B cell (primary cell): Measurements from ENCODE around the gene NODAL. TPM values are rescaled to one million over a fixed set of nuclear protein-coding genes. Genes with fewer than 3 reads are reported as not detected.

ENCODE experiments used
- ATAC-seq: fragments of 200-7000 bp; cut with Tn5 transposase; one replicate; pipeline ENCODE4 v1.10.0; 2021; ENCODE audit warnings: low read depth, mild to moderate bottlenecking, moderate number of reproducible peaks, moderate library complexity
- CTCF ChIA-PET: fragments of 350-600 bp; sonication (Branson Sonifier 250); formaldehyde crosslinking; loops from one replicate; lab custom pipeline; 2021; ENCODE audit warnings: antibody characterized with exemption, inconsistent platforms; lab: Charles Lee
- POLR2A ChIA-PET: fragments of 350-600 bp; sonication (Branson Sonifier 250); formaldehyde crosslinking; loops from one replicate; lab custom pipeline; 2021; ENCODE audit warnings: antibody characterized with exemption; lab: Charles Lee
- DNase-seq: peaks from one replicate; pipeline ENCODE4 v3.0.0; 2013
- H2AFZ ChIP-seq: 2 replicates; pipeline ENCODE4 v1.6.1; 2012; ENCODE audit warnings: mild to moderate bottlenecking, low read depth, low read length; ENCODE audit not compliant: insufficient read depth, poor library complexity, severe bottlenecking
- H3K27ac ChIP-seq, 2 donors: 1 replicate in 1 of 2; 2 replicates in 1 of 2; pipeline ENCODE4 v1.5.1; 2012 to 2013; ENCODE audit warnings: low read length in 2 of 2, mild to moderate bottlenecking in 2 of 2, moderate library complexity in 1 of 2
- H3K27me3 ChIP-seq, 4 experiments: fragments of 200-600 bp in 1 of 4; sonication (generic) in 1 of 4; replicated peaks in 1 of 4; 1 replicate in 2 of 4; 2 replicates in 2 of 4; pipeline versions ENCODE4 v1.6.1 to v1.7.0; 2013 to 2016; ENCODE audit warnings: low read length in 3 of 4, mild to moderate bottlenecking in 2 of 4, mixed read lengths in 1 of 4, moderate library complexity in 1 of 4; ENCODE audit not compliant: insufficient read depth in 4 of 4, control insufficient read depth in 3 of 4; ENCODE audit errors: control extremely low read depth in 1 of 4
- H3K36me3 ChIP-seq, 2 experiments: replicated peaks in 1 of 2; 1 replicate in 1 of 2; 2 replicates in 1 of 2; pipeline versions ENCODE4 v1.6.1 to v1.7.1; 2013; ENCODE audit warnings: low read length in 1 of 2; ENCODE audit not compliant: insufficient read depth in 2 of 2, control insufficient read depth in 1 of 2; ENCODE audit errors: control extremely low read depth in 1 of 2, extremely low read depth in 1 of 2
- H3K4me1 ChIP-seq, 2 donors: fragments of 200-600 bp in 1 of 2; sonication (generic) in 1 of 2; 1 replicate in 1 of 2; 2 replicates in 1 of 2; pipeline versions ENCODE4 v1.5.1 to v1.6.1; 2013 to 2017; ENCODE audit warnings: low read length in 2 of 2; ENCODE audit not compliant: control insufficient read depth in 2 of 2, insufficient read depth in 2 of 2
- H3K4me2 ChIP-seq: replicated peaks from 2 replicates; pipeline ENCODE3; 2012; ENCODE audit warnings: mild to moderate bottlenecking, low read depth, low read length; ENCODE audit not compliant: poor library complexity, severe bottlenecking
- H3K4me3 ChIP-seq, 5 experiments: fragments of 200-600 bp in 1 of 5; sonication (generic) in 1 of 5; 1 replicate in 3 of 5; 2 replicates in 2 of 5; pipeline versions ENCODE4 v1.5.1 to v1.7.0; 2011 to 2016; ENCODE audit warnings: low read length in 4 of 5, mild to moderate bottlenecking in 4 of 5, low read depth in 2 of 5, control low read depth in 1 of 5, moderate library complexity in 1 of 5; ENCODE audit not compliant: insufficient read depth in 1 of 5; ENCODE audit errors: control extremely low read depth in 1 of 5, extremely low read depth in 1 of 5
- H3K79me2 ChIP-seq: fragments of 200-600 bp; sonication (generic); one replicate; pipeline ENCODE4 v1.6.0; 2016; ENCODE audit warnings: low read length; ENCODE audit not compliant: control insufficient read depth, insufficient read depth
- H3K9ac ChIP-seq: fragments of 200-600 bp; sonication (generic); 2 replicates; pipeline ENCODE4 v1.6.1; 2017; ENCODE audit warnings: mild to moderate bottlenecking, low read length, moderate library complexity
- H3K9me3 ChIP-seq, 3 donors: one replicate each; pipeline versions ENCODE4 v1.6.1 to v1.7.1; 2013; ENCODE audit warnings: low read length in 2 of 3; ENCODE audit not compliant: control insufficient read depth in 2 of 3, insufficient read depth in 1 of 3; ENCODE audit errors: control extremely low read depth in 1 of 3
- H4K20me1 ChIP-seq: 2 replicates; pipeline ENCODE4 v1.6.0; 2012; ENCODE audit warnings: mild to moderate bottlenecking, low read length; ENCODE audit not compliant: insufficient read depth, control insufficient read depth, poor library complexity, severe bottlenecking
- H3K27ac Mint-ChIP-seq: one replicate; pipeline ENCODE4 v1.8.0; 2021; ENCODE audit warnings: mixed read lengths
- H3K27me3 Mint-ChIP-seq: one replicate; pipeline ENCODE4 v1.8.0; 2021; ENCODE audit warnings: mixed read lengths
- H3K4me1 Mint-ChIP-seq: one replicate; pipeline ENCODE4 v1.8.0; 2021; ENCODE audit warnings: mixed read lengths
- H3K4me3 Mint-ChIP-seq: one replicate; pipeline ENCODE4 v1.8.0; 2021; ENCODE audit warnings: mixed read lengths
- H3K9me3 Mint-ChIP-seq: one replicate; pipeline ENCODE4 v1.8.0; 2022; ENCODE audit warnings: mixed read lengths; ENCODE audit not compliant: insufficient read depth
- EZH2 ChIP-seq: IDR thresholded peaks from 2 replicates; pipeline ENCODE4 v1.6.1; 2012; ENCODE audit warnings: borderline replicate concordance, low read depth, mild to moderate bottlenecking, moderate library complexity, low read length; ENCODE audit not compliant: insufficient read depth, poor library complexity, severe bottlenecking
- WGBS: methylation state at CpG from one replicate; pipeline ENCODE4 v1.1.5; 2013; ENCODE audit warnings: missing lambda C conversion rate; ENCODE audit not compliant: insufficient coverage; 5-methylcytosine and 5-hydroxymethylcytosine counted together
- intact Hi-C: fragments of 100-400 bp; cut with micrococcal nuclease; formaldehyde crosslinking; loops from one replicate; pipeline ENCODE4 v1.10.0; 2022
- polyA plus RNA-seq: library from polyadenylated mRNA; depleted of rRNA; stranded (reverse); fragments of >200 nt; gene quantifications from 2 replicates; pipeline ENCODE4 v1.2.3, GENCODE V29; 2012
- total RNA-seq, 2 donors: library from RNA; stranded (reverse); fragments of 120-200 nt in 1 of 2; gene quantifications; 1 replicate in 1 of 2; 2 replicates in 1 of 2; pipeline versions ENCODE4 v1.2.3 to v1.2.4, GENCODE V29; 2013 to 2022
- TF ChIP-seq, protein P1 (sequence below): fragments of 200-600 bp; IDR thresholded peaks from one replicate; pipeline ENCODE4 v1.8.0; 2022; ENCODE audit warnings: antibody characterized with exemption, mild to moderate bottlenecking

The NODAL gene
- total and polyA plus RNA-seq, 2 donors (not counting 1 experiment from before 2014, with no cell fraction given): 0.06 TPM; not detected in 1

DNA sequence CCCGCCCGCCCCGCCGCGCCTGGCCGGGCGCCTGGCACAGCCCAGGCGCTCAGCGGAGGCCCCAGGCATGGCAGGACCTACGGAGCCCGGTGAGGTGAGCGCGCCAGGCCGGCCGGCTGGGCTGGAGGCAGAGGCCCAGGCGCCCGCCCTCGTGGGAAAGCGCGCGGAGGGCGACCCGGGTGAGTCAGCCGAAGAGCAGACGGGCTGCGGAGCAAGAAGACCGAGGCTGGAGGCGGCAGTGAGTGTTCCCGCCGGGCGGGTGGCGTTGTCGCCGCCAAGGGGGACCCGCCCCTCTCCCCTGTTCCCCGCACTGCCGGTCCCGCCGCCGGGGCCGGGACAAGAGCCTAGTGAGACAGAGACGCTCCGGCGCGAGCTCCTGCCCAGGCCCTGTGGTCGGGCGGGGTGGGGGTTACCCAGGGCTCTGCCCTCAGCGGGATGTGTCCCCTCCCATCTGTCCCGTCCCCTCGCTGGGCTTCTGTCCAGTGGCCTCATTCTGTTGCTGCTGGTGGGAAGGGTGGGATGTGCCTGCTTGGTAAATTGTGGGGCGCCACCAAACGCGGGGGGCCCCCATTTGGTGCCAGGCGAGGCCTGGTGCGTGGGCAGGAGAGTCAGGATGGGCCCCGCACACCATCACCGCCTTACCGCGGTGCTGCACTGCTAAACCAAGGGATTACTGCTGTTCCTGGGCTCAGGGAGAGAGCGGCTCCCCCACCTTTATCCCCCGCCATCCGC is 17.0 kb upstream of the NODAL start:
- H3K27ac ChIP-seq: no peak overlapping the region
- H4K20me1 ChIP-seq: no peaks in the 10 kb centered on the region
- ChIA-PET POLR2A (no interaction called here), CTCF (no interaction called here)
- peaks cover 0 to 4% (median 0%) of the 10 kb centered on the region in 3 donors for H3K9me3 ChIP-seq
- peaks cover 12 to 15% of the 10 kb centered on the region in 2 donors for H3K4me1 ChIP-seq
- Mint-ChIP-seq H3K9me3 (no peaks in the 10 kb centered on the region), H3K4me1 (peaks cover 17% of the 10 kb centered on the region), H3K4me3 (peak overlapping the region; percentile 64), H3K27ac (no peak overlapping the region), H3K27me3 (peaks cover 37% of the 10 kb centered on the region)
- peaks cover 0 to 24% (median 12%) of the 10 kb centered on the region in 4 experiments for H3K27me3 ChIP-seq
- WGBS: 6% methylated on average over 61 of the region's 62 CpGs
- H3K4me2 ChIP-seq: peak overlapping the region; percentile 76
- H2AFZ ChIP-seq: peak overlapping the region; percentile 65
- peak; percentile 37 for ATAC-seq
- TF ChIP-seq, protein P1, sequence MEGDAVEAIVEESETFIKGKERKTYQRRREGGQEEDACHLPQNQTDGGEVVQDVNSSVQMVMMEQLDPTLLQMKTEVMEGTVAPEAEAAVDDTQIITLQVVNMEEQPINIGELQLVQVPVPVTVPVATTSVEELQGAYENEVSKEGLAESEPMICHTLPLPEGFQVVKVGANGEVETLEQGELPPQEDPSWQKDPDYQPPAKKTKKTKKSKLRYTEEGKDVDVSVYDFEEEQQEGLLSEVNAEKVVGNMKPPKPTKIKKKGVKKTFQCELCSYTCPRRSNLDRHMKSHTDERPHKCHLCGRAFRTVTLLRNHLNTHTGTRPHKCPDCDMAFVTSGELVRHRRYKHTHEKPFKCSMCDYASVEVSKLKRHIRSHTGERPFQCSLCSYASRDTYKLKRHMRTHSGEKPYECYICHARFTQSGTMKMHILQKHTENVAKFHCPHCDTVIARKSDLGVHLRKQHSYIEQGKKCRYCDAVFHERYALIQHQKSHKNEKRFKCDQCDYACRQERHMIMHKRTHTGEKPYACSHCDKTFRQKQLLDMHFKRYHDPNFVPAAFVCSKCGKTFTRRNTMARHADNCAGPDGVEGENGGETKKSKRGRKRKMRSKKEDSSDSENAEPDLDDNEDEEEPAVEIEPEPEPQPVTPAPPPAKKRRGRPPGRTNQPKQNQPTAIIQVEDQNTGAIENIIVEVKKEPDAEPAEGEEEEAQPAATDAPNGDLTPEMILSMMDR: no peak
- TF ChIP-seq EZH2: no peak
- peak overlapping the region in 3 of 5 experiments; percentile 20 to 50 (median 30) for H3K4me3 ChIP-seq
- intact Hi-C loops: no loop called here
- DNase-seq: peak; percentile 42
- H3K79me2 ChIP-seq: no peaks in the 10 kb centered on the region
- H3K36me3 ChIP-seq: no peaks in the 10 kb centered on the region
- H3K9ac ChIP-seq: peak overlapping the region; percentile 14

DNA sequence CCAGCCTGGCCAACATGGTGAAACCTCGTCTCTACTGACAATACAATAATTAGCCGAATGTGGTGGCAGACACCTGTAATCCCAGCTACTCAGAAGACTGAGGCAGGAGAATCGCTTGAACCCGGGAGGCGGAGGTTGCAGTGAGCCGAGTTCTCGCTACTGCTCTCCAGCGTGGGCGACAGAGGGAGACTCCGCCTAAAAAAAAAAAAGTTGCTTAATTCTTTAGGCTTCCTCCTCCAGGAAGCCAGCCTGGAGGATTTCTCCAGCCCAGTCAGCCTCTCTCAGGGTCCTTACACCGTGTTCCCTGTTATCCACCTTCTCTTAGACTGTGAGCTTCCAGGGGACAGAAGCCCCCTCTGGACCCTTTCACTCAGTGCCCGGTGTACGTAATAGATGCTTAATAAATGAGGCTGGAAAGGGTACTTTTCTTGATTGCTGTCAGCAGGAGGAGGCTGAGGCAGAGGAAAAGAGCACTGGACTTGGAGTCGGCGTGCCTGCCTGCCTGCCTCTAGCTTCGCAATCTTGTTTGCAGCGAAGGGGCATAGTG is 16.4 kb upstream of the NODAL start:
- 51% methylated on average over 15 of the region's 17 CpGs for WGBS
- DNase-seq (no peak), ATAC-seq (no peak)
- peaks cover 0 to 24% (median 12%) of the 10 kb centered on the region in 4 experiments for H3K27me3 ChIP-seq
- Mint-ChIP-seq H3K9me3 (no peaks in the 10 kb centered on the region), H3K27me3 (peaks cover 37% of the 10 kb centered on the region), H3K4me1 (peaks cover 17% of the 10 kb centered on the region), H3K27ac (no peak overlapping the region), H3K4me3 (peak overlapping the region; percentile 62)
- H3K9ac ChIP-seq: peak overlapping the region; percentile 14
- peak overlapping the region; percentile 65 for H2AFZ ChIP-seq
- no peak overlapping the region for H3K4me3 ChIP-seq
- intact Hi-C loops: no loop called here
- H4K20me1 ChIP-seq: no peaks in the 10 kb centered on the region
- no peaks in the 10 kb centered on the region for H3K79me2 ChIP-seq
- TF ChIP-seq EZH2: no peak
- TF ChIP-seq, protein P1: no peak
- CTCF ChIA-PET: no interaction called here
- peak overlapping the region; percentile 76 for H3K4me2 ChIP-seq
- H3K4me1 ChIP-seq: peaks cover 12 to 15% of the 10 kb centered on the region in 2 donors
- H3K27ac ChIP-seq: no peak overlapping the region
- POLR2A ChIA-PET: no interaction called here
- H3K36me3 ChIP-seq: no peaks in the 10 kb centered on the region
- peaks cover 0 to 4% (median 0%) of the 10 kb centered on the region in 3 donors for H3K9me3 ChIP-seq
